H9 (cell line): ENCODE data around the gene KCNK5. TPM values are rescaled to one million over a fixed set of nuclear protein-coding genes. Genes with fewer than 3 reads are reported as not detected.

Source experiments
- DNase-seq: peaks from one replicate; pipeline ENCODE4 v3.0.0-alpha.2; 2017
- H2AFZ ChIP-seq: one replicate; pipeline ENCODE4 v1.6.1; 2013; ENCODE audit warnings: mild to moderate bottlenecking, low read length, control low read depth, moderate library complexity
- H2AK5ac ChIP-seq: 2 replicates; pipeline ENCODE4 v1.6.1; 2013; ENCODE audit warnings: low read length, control low read depth, mixed read lengths; ENCODE audit not compliant: insufficient read length
- H2BK120ac ChIP-seq: one replicate; pipeline ENCODE4 v1.6.1; 2013; ENCODE audit warnings: low read depth, mild to moderate bottlenecking, low read length, control low read depth, inconsistent platforms; ENCODE audit not compliant: poor library complexity, severe bottlenecking
- H2BK12ac ChIP-seq: 2 replicates; pipeline ENCODE4 v1.6.1; 2013; ENCODE audit warnings: low read length, control low read depth, mixed read lengths, low read depth; ENCODE audit not compliant: insufficient read length
- H2BK15ac ChIP-seq: 2 replicates; pipeline ENCODE4 v1.6.1; 2013; ENCODE audit warnings: low read depth, low read length, control low read depth
- H2BK20ac ChIP-seq: one replicate; pipeline ENCODE4 v1.6.1; 2013; ENCODE audit warnings: low read depth, mild to moderate bottlenecking, low read length, control low read depth, inconsistent platforms; ENCODE audit not compliant: poor library complexity, severe bottlenecking
- H2BK5ac ChIP-seq: 2 replicates; pipeline ENCODE4 v1.6.1; 2013; ENCODE audit warnings: low read length, control low read depth, mixed read lengths; ENCODE audit not compliant: insufficient read length
- H3K14ac ChIP-seq: 2 replicates; pipeline ENCODE4 v1.6.1; 2013; ENCODE audit warnings: low read length, control low read depth; ENCODE audit not compliant: insufficient read depth
- H3K18ac ChIP-seq: 2 replicates; pipeline ENCODE4 v1.6.1; 2013; ENCODE audit warnings: low read depth, mild to moderate bottlenecking, mixed read lengths, low read length, control low read depth; ENCODE audit not compliant: insufficient read length
- H3K23ac ChIP-seq: 2 replicates; pipeline ENCODE4 v1.6.1; 2013; ENCODE audit warnings: low read length, control low read depth, mixed read lengths, low read depth; ENCODE audit not compliant: insufficient read length
- H3K23me2 ChIP-seq: 2 replicates; pipeline ENCODE4 v1.6.1; 2013; ENCODE audit warnings: low read depth, mild to moderate bottlenecking, mixed read lengths, low read length, control low read depth; ENCODE audit not compliant: insufficient read length, poor library complexity, severe bottlenecking
- H3K27ac ChIP-seq: 2 replicates; pipeline ENCODE4 v1.5.1; 2013; ENCODE audit warnings: low read length, control low read depth, mixed read lengths, low read depth; ENCODE audit not compliant: insufficient read length
- H3K27me3 ChIP-seq: 2 replicates; pipeline ENCODE4 v1.6.1; 2013; ENCODE audit warnings: low read length, control low read depth, inconsistent platforms; ENCODE audit not compliant: insufficient read depth
- H3K4ac ChIP-seq: 2 replicates; pipeline ENCODE4 v1.6.1; 2013; ENCODE audit warnings: low read depth, mild to moderate bottlenecking, control low read depth, inconsistent platforms, low read length, moderate library complexity
- H3K4me1 ChIP-seq: 2 replicates; pipeline ENCODE4 v1.6.1; 2013; ENCODE audit warnings: low read length, control low read depth, inconsistent platforms; ENCODE audit not compliant: insufficient read depth
- H3K4me2 ChIP-seq: 2 replicates; pipeline ENCODE4 v1.6.1; 2013; ENCODE audit warnings: low read length, control low read depth, mixed read lengths; ENCODE audit not compliant: insufficient read length, insufficient read depth
- H3K56ac ChIP-seq: 2 replicates; pipeline ENCODE4 v1.6.1; 2013; ENCODE audit warnings: low read depth, mild to moderate bottlenecking, mixed read lengths, low read length, control low read depth; ENCODE audit not compliant: insufficient read length
- H3K79me1 ChIP-seq: 2 replicates; pipeline ENCODE4 v1.6.1; 2013; ENCODE audit warnings: low read depth, mild to moderate bottlenecking, moderate library complexity, low read length, control low read depth, inconsistent platforms; ENCODE audit not compliant: insufficient read depth, poor library complexity, severe bottlenecking
- H3K79me2 ChIP-seq: 2 replicates; pipeline ENCODE4 v1.6.1; 2013; ENCODE audit warnings: low read length, control low read depth, inconsistent platforms; ENCODE audit not compliant: insufficient read depth
- H3K9ac ChIP-seq: 2 replicates; pipeline ENCODE4 v1.6.1; 2013; ENCODE audit warnings: low read length, control low read depth, mixed read lengths; ENCODE audit not compliant: insufficient read length; ENCODE audit errors: extremely low read depth
- H3K9me3 ChIP-seq: one replicate; pipeline ENCODE4 v1.6.1; 2013; ENCODE audit warnings: low read depth, low read length, inconsistent platforms; ENCODE audit not compliant: control insufficient read depth
- H3T11ph ChIP-seq: one replicate; pipeline ENCODE4 v1.6.1; 2013; ENCODE audit warnings: mild to moderate bottlenecking, low read length, control low read depth, inconsistent platforms
- H4K20me1 ChIP-seq: one replicate; pipeline ENCODE4 v1.6.1; 2013; ENCODE audit not compliant: control insufficient read depth, insufficient read length, insufficient read depth
- H4K5ac ChIP-seq: 2 replicates; pipeline ENCODE4 v1.6.1; 2013; ENCODE audit warnings: low read depth, mild to moderate bottlenecking, mixed read lengths, low read length, control low read depth; ENCODE audit not compliant: insufficient read length
- H4K8ac ChIP-seq: replicated peaks from 2 replicates; pipeline ENCODE4 v1.6.1; 2013; ENCODE audit warnings: low read length, control low read depth, mixed read lengths, low read depth; ENCODE audit not compliant: insufficient read length
- H4K91ac ChIP-seq: 2 replicates; pipeline ENCODE4 v1.6.1; 2013; ENCODE audit warnings: low read depth, mild to moderate bottlenecking, moderate library complexity, mixed read lengths, low read length, control low read depth; ENCODE audit not compliant: insufficient read length
- H3K27ac Mint-ChIP-seq, 3 experiments: 2 replicates in 2 of 3; 3 replicates in 1 of 3; pipeline ENCODE4 v1.8.0; 2020 to 2021; ENCODE audit warnings: mixed read lengths in 3 of 3, mild to moderate bottlenecking in 1 of 3, moderate library complexity in 1 of 3
- H3K27me3 Mint-ChIP-seq: 2 replicates; pipeline ENCODE4 v1.8.0; 2021; ENCODE audit warnings: low read depth, mild to moderate bottlenecking, moderate library complexity, mixed read lengths
- H3K36me3 Mint-ChIP-seq, 3 experiments: 2 replicates in 2 of 3; 3 replicates in 1 of 3; pipeline ENCODE4 v1.8.0; 2020 to 2021; ENCODE audit warnings: low read depth in 3 of 3, mixed read lengths in 3 of 3; ENCODE audit not compliant: insufficient read depth in 1 of 3
- H3K4me1 Mint-ChIP-seq, 2 experiments: 2 replicates each; pipeline ENCODE4 v1.8.0; 2020; ENCODE audit warnings: mixed read lengths in 2 of 2
- H3K4me3 Mint-ChIP-seq, 2 experiments: 2 replicates in 1 of 2; 3 replicates in 1 of 2; pipeline ENCODE4 v1.8.0; 2020 to 2021; ENCODE audit warnings: mild to moderate bottlenecking in 2 of 2, mixed read lengths in 2 of 2, moderate library complexity in 1 of 2
- H3K9me3 Mint-ChIP-seq, 2 experiments: 2 replicates in 1 of 2; 3 replicates in 1 of 2; pipeline ENCODE4 v1.8.0; 2020; ENCODE audit warnings: mild to moderate bottlenecking in 2 of 2, mixed read lengths in 2 of 2, moderate library complexity in 1 of 2
- WGBS: extraction: QIAGEN DNeasy Blood & Tissue Kit; methylation state at CpG from one replicate; pipeline ENCODE4 v1.1.7; 2013; ENCODE audit warnings: missing lambda C conversion rate, low lambda C conversion rate, mixed read lengths; ENCODE audit not compliant: insufficient read length; ENCODE audit errors: extremely low coverage; 5-methylcytosine and 5-hydroxymethylcytosine counted together
- total RNA-seq: library from RNA; stranded (reverse); gene quantifications from 2 replicates; pipeline ENCODE4 v1.2.1, GENCODE V29; 2021
- TF ChIP-seq, protein P1 (sequence below): fragments of 200-600 bp; sonication (generic); conservative IDR thresholded peaks from 3 replicates; pipeline ENCODE4 v1.8.0; 2021; ENCODE audit warnings: antibody characterized with exemption, mild to moderate bottlenecking

Gene KCNK5
- total RNA-seq, 1 experiment from 2014 or later, result 30.0 TPM

DNA sequence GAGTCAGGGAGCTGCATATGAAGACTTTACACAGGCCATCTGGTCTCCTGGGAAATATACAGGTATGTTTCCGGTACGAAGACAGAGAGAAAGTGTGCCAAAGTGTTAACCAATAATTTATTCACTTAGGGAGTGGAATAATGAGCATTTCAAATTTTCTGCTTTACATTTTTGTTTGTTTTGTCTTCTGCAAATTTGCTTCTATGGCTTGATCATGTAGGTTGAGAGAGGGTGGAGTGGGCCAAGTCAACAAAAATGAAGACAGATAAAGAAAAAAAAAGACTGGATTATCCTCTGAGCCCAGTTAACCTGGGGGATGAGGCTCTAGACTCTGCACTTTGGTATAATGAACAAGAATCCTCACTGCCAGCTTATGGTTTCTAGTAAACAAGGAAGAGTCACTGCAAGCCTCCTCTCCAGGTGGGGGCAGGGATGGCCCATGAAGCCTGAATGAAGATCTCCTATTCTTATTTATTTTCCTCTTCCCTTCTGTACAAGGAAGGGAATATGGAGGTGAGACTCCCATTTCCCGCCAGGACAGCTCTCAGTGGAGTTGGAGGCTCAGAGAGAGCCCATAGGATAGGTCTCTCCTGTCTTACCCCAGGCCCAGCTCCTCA, 47.2 kb upstream of the KCNK5 start:
- Histone ChIP-seq H3K18ac (no peak overlapping the region), H3K79me1 (no peaks in the 10 kb centered on the region), H4K91ac (no peak overlapping the region), H3K4ac (no peak overlapping the region), H4K5ac (no peak overlapping the region), H2BK12ac (no peak overlapping the region), H2AK5ac (no peak overlapping the region), H3K23me2 (no peaks in the 10 kb centered on the region), H3K27ac (no peak overlapping the region), H3K9ac (no peak overlapping the region), H3K9me3 (no peaks in the 10 kb centered on the region), H3K4me2 (no peak overlapping the region), H3K14ac (no peak overlapping the region), H2BK15ac (no peak overlapping the region), H2BK20ac (no peak overlapping the region), H2BK120ac (no peak overlapping the region), H2BK5ac (no peak overlapping the region), H3T11ph (no peak overlapping the region), H4K20me1 (no peaks in the 10 kb centered on the region), H4K8ac (no peak overlapping the region), H2AFZ (no peak overlapping the region), H3K79me2 (no peaks in the 10 kb centered on the region), H3K56ac (no peak overlapping the region), H3K27me3 (no peaks in the 10 kb centered on the region), H3K23ac (no peak overlapping the region), H3K4me1 (peaks cover 13% of the 10 kb centered on the region)
- H3K4me3 Mint-ChIP-seq, result no peak overlapping the region
- no peak for DNase-seq
- H3K36me3 Mint-ChIP-seq, result no peaks in the 10 kb centered on the region; a peak in 1 of 7 replicates
- H3K27me3 Mint-ChIP-seq, result peaks cover under 1% of the 10 kb centered on the region; the same call in 1 of the 2 replicates
- H3K4me1 Mint-ChIP-seq, result peaks cover 35 to 37% of the 10 kb centered on the region in 2 experiments
- no peaks in the 10 kb centered on the region for H3K9me3 Mint-ChIP-seq
- H3K27ac Mint-ChIP-seq, result no peak overlapping the region
- TF ChIP-seq, protein P1, sequence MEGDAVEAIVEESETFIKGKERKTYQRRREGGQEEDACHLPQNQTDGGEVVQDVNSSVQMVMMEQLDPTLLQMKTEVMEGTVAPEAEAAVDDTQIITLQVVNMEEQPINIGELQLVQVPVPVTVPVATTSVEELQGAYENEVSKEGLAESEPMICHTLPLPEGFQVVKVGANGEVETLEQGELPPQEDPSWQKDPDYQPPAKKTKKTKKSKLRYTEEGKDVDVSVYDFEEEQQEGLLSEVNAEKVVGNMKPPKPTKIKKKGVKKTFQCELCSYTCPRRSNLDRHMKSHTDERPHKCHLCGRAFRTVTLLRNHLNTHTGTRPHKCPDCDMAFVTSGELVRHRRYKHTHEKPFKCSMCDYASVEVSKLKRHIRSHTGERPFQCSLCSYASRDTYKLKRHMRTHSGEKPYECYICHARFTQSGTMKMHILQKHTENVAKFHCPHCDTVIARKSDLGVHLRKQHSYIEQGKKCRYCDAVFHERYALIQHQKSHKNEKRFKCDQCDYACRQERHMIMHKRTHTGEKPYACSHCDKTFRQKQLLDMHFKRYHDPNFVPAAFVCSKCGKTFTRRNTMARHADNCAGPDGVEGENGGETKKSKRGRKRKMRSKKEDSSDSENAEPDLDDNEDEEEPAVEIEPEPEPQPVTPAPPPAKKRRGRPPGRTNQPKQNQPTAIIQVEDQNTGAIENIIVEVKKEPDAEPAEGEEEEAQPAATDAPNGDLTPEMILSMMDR, result no peak
- no CpG with 5 or more reads among the region's 3 CpGs for WGBS
